ENCODE measurements around the gene FGFBP1. TPM values are rescaled to one million over a fixed set of nuclear protein-coding genes. Genes with fewer than 3 reads are reported as not detected.
A peak's percentile ranks its signal among the peaks of the same experiment; 100 is the strongest.

Gene FGFBP1
- total RNA-seq (ENCODE audit: low replicate concordance), result 21.7 and 22.1 TPM in 2 replicates
- long read RNA-seq, partial matches to known transcripts, result 84 of 88 reads
- long read RNA-seq, other reads (novel, unspliced or antisense), result 4 of 88 reads

GRCh38 chr4:15938640-15939039, at the start of gene FGFBP1:
Gene FGFBP1 (minus strand): TSS chr4:15938740. CDS start chr4:15936632, 2,108 bp downstream.
- H3K4me1 Mint-ChIP-seq (ENCODE audit: unreplicated experiment), result peaks cover 7% of the 10 kb centered on the region
- no peaks in the 10 kb centered on the region for H3K9me3 Mint-ChIP-seq
- peaks cover 4% of the 10 kb centered on the region for H3K27me3 Mint-ChIP-seq
- no peaks in the 10 kb centered on the region for H3K36me3 Mint-ChIP-seq
- TF ChIP-seq, protein P1, sequence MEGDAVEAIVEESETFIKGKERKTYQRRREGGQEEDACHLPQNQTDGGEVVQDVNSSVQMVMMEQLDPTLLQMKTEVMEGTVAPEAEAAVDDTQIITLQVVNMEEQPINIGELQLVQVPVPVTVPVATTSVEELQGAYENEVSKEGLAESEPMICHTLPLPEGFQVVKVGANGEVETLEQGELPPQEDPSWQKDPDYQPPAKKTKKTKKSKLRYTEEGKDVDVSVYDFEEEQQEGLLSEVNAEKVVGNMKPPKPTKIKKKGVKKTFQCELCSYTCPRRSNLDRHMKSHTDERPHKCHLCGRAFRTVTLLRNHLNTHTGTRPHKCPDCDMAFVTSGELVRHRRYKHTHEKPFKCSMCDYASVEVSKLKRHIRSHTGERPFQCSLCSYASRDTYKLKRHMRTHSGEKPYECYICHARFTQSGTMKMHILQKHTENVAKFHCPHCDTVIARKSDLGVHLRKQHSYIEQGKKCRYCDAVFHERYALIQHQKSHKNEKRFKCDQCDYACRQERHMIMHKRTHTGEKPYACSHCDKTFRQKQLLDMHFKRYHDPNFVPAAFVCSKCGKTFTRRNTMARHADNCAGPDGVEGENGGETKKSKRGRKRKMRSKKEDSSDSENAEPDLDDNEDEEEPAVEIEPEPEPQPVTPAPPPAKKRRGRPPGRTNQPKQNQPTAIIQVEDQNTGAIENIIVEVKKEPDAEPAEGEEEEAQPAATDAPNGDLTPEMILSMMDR (conservative IDR thresholded peaks at IDR 0.05), result no peak
- DNase-seq (ENCODE audit: extremely low spot score, unreplicated experiment), result no peak
- peak within 1 kb of the TSS; percentile 67 for H3K27ac Mint-ChIP-seq
- peak within 1 kb of the TSS; percentile 7 for H3K4me3 Mint-ChIP-seq

DNA sequence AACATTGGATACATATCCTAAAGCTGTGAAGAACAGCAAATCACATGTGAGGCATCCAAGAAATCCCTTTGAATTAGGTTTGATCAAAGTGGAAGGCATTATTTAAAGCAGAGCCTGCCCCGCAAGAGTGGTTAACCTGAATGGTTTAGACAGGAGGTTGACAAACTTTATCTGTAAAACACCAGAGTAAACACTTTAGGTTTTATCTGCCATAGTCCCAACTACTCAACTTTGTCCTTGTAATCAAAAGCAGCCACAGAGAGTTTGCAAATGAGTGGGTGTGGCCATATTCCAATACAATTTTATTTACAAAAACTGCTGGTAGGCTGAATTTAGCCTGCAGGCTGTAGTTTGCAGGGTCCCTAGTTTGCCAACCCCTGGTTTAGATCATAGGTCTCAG, 49.7 kb upstream of the FGFBP1 start:
- TF ChIP-seq, protein P1 (conservative IDR thresholded peaks at IDR 0.05), result no peak
- Mint-ChIP-seq H3K4me3 (no peak overlapping the region), H3K27ac (no peak overlapping the region), H3K4me1 (ENCODE audit: unreplicated experiment) (peaks cover 9% of the 10 kb centered on the region), H3K27me3 (no peaks in the 10 kb centered on the region), H3K9me3 (no peaks in the 10 kb centered on the region), H3K36me3 (no peaks in the 10 kb centered on the region)
- DNase-seq (ENCODE audit: extremely low spot score, unreplicated experiment), result no peak

DNA sequence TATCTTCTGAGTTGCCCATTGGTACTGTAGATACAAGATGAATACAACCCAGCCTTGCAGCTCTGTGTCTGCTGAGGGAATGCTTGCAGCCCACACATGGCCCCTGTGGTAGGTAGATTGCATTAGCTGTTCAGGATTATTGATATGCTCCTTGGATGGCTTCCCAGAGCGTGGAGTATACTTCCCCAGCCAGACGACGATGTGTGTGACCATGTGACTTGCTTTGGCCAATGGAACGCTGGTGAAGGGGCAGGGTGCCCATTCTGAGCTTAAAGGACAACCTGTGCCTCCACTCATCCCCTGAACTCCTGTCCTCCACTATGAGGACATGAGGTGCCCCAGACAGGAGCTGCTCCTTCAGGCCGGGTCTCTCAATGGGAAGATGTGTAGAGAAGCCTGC, 48.4 kb upstream of the FGFBP1 start:
- Mint-ChIP-seq H3K4me3 (no peak overlapping the region), H3K9me3 (no peaks in the 10 kb centered on the region), H3K36me3 (no peaks in the 10 kb centered on the region), H3K27ac (no peak overlapping the region), H3K4me1 (ENCODE audit: unreplicated experiment) (peaks cover 9% of the 10 kb centered on the region), H3K27me3 (no peaks in the 10 kb centered on the region)
- TF ChIP-seq, protein P1 (conservative IDR thresholded peaks at IDR 0.05), result no peak
- no peak for DNase-seq (ENCODE audit: extremely low spot score, unreplicated experiment)

DNA sequence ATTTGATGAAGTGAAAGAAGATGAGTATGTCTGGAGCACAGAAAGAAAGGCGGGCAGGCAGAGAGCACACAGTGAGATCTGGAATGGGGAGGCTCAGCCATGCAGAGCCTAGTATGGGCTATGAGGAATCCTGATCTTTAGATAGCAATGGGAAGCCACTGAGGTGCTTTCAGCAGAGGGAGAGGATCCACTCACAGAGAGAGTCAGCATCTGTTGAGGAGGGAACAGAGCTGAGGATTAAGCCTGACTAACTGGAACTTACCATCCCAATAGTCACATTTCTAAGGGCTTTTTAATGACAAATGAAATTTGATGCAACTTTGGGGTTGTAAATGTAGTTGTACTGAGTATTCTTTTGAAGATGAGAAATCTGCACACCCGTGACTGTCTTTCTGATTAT, 45.1 kb upstream of the FGFBP1 start:
- no peaks in the 10 kb centered on the region for H3K4me1 Mint-ChIP-seq (ENCODE audit: unreplicated experiment)
- no peak overlapping the region for H3K4me3 Mint-ChIP-seq
- TF ChIP-seq, protein P1 (conservative IDR thresholded peaks at IDR 0.05), result no peak
- H3K9me3 Mint-ChIP-seq, result no peaks in the 10 kb centered on the region
- no peak for DNase-seq (ENCODE audit: extremely low spot score, unreplicated experiment)
- no peaks in the 10 kb centered on the region for H3K27me3 Mint-ChIP-seq
- H3K36me3 Mint-ChIP-seq, result peaks cover 4% of the 10 kb centered on the region
- H3K27ac Mint-ChIP-seq, result no peak overlapping the region

- H3K4me3 Mint-ChIP-seq, result no peak overlapping the region
- DNase-seq (ENCODE audit: extremely low spot score, unreplicated experiment), result no peak
- TF ChIP-seq, protein P1 (conservative IDR thresholded peaks at IDR 0.05), result no peak
- H3K36me3 Mint-ChIP-seq, result peaks cover 4% of the 10 kb centered on the region
- no peaks in the 10 kb centered on the region for H3K9me3 Mint-ChIP-seq
- H3K27me3 Mint-ChIP-seq, result no peaks in the 10 kb centered on the region
- no peaks in the 10 kb centered on the region for H3K4me1 Mint-ChIP-seq (ENCODE audit: unreplicated experiment)
- no peak overlapping the region for H3K27ac Mint-ChIP-seq
These were observed 44.4 kb upstream of the FGFBP1 start for GRCh38 chr4:15982842-15983524.

All from type B pancreatic cell (in vitro differentiated cells).